ENCODE results near the gene PELO.

The PELO gene

GRCh38 chr5:52829664-52830063, 41.9 kb downstream of the PELO start:
- no peak for DNase-seq (ENCODE audit: low spot score)

- no peak for DNase-seq (ENCODE audit: low spot score)
Observed at GRCh38 chr5:52830650-52831049, 42.9 kb downstream of the PELO start.

- no peak for DNase-seq (ENCODE audit: low spot score)
Observed at GRCh38 chr5:52831786-52832511, 44.2 kb downstream of the PELO start.

GRCh38 chr5:52834320-52834719, 46.6 kb downstream of the PELO start:
- no peak for DNase-seq (ENCODE audit: low spot score)

- no peak for DNase-seq (ENCODE audit: low spot score)
Observed at GRCh38 chr5:52837068-52837467, 49.4 kb downstream of the PELO start.

Measured in SK-N-DZ (cell line).